ENCODE data around the gene KIF22.
"Not testable (repeated sequence)": the region's sequence is repeated elsewhere in the genome, so short reads cannot be mapped to it uniquely, and the experiment has no call there.

Gene KIF22

DNA sequence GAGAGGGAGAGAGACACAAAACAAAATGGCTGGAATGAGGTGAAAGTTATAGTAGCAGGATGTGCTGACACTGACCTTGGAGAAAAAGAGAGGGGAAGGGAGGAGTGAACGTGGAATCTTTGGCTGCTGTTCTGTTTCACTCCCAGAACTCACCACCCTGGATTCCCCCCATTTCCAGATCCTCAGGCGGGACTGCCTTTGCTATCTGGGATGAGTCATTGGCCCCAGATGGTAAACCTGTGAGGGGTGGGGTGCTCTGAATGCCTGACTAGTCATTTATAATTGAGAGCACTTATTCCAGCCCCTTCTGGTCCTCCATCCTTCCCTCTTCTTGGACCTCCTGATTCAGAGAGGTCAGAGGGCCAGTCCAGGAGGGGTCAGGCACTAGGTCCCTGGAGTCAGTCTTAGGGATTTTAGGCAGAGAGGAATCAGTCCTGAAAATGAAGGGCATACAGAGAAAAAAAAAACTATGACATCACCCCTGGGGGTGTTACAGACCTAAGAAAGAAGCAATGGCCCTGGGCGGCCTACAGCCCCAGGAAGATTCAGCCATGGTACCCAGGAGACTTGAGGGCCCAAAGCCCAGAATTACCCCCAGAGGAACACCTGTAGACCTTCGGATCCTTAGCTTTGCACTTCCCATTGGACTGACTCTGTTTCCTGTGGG lies 14.7 kb upstream of the KIF22 start:
- Histone ChIP-seq H3K9me3 (no peaks in the 10 kb centered on the region), H3K36me3 (no peaks in the 10 kb centered on the region), H3K27me3 (no peaks in the 10 kb centered on the region), H3K4me3 (ENCODE audit: low read depth, low read length) (no peak overlapping the region), H3K4me1 (no peaks in the 10 kb centered on the region)
- TF ChIP-seq, protein P1, sequence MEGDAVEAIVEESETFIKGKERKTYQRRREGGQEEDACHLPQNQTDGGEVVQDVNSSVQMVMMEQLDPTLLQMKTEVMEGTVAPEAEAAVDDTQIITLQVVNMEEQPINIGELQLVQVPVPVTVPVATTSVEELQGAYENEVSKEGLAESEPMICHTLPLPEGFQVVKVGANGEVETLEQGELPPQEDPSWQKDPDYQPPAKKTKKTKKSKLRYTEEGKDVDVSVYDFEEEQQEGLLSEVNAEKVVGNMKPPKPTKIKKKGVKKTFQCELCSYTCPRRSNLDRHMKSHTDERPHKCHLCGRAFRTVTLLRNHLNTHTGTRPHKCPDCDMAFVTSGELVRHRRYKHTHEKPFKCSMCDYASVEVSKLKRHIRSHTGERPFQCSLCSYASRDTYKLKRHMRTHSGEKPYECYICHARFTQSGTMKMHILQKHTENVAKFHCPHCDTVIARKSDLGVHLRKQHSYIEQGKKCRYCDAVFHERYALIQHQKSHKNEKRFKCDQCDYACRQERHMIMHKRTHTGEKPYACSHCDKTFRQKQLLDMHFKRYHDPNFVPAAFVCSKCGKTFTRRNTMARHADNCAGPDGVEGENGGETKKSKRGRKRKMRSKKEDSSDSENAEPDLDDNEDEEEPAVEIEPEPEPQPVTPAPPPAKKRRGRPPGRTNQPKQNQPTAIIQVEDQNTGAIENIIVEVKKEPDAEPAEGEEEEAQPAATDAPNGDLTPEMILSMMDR (IDR thresholded peaks at IDR 0.05; ENCODE audit: low read depth, low read length), result no peak
- peak; percentile 39 for DNase-seq

DNA sequence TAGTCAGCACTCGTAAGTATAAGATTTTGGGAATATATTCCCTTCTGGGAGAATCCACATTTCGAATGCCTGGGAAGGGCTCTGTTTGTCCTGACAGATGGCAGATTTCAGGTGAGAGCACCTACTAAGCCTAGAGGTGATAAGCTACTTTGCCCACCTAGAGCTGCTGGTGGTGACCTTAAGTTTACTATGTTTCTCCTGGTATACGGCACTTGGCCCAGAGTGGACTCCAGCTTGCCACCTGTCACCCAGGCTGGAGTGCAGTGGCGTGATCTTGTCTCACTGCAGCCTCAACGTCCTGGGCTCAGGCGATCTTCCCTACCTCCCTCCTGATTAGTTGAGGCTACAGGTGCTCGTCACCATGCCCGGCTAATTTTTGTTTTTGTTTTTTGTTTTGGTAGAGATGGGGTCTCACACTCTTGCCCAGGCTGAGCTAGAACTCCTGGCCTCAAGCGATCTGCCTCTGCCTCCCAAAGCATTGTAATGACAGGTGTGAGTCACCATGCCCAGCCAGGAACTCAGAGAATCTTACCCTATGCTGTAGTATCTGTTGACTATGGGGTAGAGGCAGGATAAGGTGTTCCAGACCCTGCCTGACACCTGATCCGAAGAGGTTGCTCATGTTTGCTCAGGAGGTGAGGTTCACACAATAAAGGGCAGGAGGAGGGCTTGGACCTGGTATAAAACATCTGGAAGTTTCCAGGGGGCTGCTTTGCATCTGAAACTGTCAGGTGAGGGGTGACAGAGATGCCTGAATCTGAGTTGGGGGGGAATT lies 12.8 kb upstream of the KIF22 start, which contains the start of gene ZG16:
Gene ZG16 (plus strand): TSS at position 681 of the 775 bp plus-strand sequence. CDS start 1,011 bp downstream, outside the sequence.
- no peaks in the 10 kb centered on the region for H3K4me1 ChIP-seq

DNA sequence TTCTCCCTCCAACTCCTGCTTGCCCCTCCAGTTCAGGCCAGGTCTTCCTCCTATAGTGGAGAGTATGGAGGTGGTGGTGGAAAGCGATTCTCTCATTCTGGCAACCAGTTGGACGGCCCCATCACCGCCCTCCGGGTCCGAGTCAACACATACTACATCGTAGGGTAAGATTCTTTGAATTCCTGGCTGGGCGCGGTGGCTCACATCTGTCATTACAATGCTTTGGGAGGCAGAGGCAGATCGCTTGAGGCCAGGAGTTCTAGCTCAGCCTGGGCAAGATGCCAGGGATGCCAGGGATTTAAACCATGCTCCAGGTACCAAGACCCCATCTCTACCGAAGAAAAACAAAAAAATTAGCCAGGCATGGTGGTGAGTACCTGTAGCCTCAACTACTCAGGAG lies 11.1 kb upstream of the KIF22 start:
- no peaks in the 10 kb centered on the region for H3K4me1 ChIP-seq
- no peak overlapping the region for H3K4me3 ChIP-seq (ENCODE audit: low read depth, low read length)
- H3K9me3 ChIP-seq, result no peaks in the 10 kb centered on the region
- H3K27me3 ChIP-seq, result no peaks in the 10 kb centered on the region
- no peak for DNase-seq
- no peaks in the 10 kb centered on the region for H3K36me3 ChIP-seq
- TF ChIP-seq, protein P1 (IDR thresholded peaks at IDR 0.05; ENCODE audit: low read depth, low read length), result no peak

More for the DNA sequence above, 12.8 kb upstream of the KIF22 start, which contains the start of gene ZG16:
- Histone ChIP-seq H3K27me3 (no peaks in the 10 kb centered on the region), H3K36me3 (no peaks in the 10 kb centered on the region), H3K9me3 (no peaks in the 10 kb centered on the region), H3K4me3 (ENCODE audit: low read depth, low read length) (no peak within 1 kb of the TSS)
- DNase-seq, result no peak
- TF ChIP-seq, protein P1 (IDR thresholded peaks at IDR 0.05; ENCODE audit: low read depth, low read length), result no peak

DNA sequence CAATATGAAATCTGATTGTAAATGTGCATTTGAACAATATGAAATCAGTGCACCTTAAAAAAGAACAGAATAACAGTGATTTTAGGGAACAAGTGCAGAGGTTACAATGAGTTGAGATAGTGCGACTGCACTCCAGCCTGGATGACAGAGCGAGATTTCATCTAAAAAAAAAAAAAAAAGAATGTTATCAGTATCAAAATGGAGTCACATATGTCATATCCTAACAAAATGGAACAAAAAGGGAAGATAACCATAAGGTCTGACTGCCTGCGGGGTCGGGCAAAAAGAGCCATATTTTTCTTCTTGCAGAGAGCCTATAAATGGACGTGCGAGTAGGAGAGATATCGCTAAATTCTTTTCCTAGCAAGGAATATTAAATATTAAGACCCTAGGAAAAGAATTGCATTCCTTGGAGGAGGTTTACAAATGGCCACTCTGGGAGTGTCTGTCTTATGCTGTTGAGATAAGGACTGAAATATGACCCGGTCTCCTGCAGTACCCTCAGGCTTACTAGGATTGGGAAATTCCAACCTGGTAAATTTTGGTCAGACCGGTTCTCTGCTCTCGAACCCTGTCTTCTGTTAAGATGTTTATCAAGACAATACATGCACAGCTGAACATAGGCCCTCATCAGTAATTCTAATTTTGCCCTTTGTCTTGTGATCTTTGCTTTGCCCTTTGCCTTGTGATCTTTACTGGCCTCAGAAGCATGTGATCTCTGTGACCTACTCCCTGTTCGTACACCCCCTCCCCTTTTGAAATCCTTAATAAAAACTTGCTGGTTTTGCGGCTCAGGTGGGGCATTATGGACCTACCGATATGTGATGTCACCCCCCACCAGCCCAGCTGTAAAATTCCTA lies 7.2 kb upstream of the KIF22 start:
- not testable (repeated sequence) for H3K9me3 ChIP-seq; H3K4me3 ChIP-seq (ENCODE audit: low read depth, low read length); DNase-seq; H3K27me3 ChIP-seq; H3K36me3 ChIP-seq; H3K4me1 ChIP-seq

GRCh38 chr16:29784157-29784556 lies 6.4 kb upstream of the KIF22 start:
- Histone ChIP-seq H3K4me1 (no peaks in the 10 kb centered on the region), H3K9me3 (no peaks in the 10 kb centered on the region), H3K4me3 (ENCODE audit: low read depth, low read length) (no peak overlapping the region), H3K27me3 (no peaks in the 10 kb centered on the region), H3K36me3 (no peaks in the 10 kb centered on the region)
- TF ChIP-seq, protein P1 (IDR thresholded peaks at IDR 0.05; ENCODE audit: low read depth, low read length), result no peak
- no peak for DNase-seq

- Histone ChIP-seq H3K27me3 (no peaks in the 10 kb centered on the region), H3K36me3 (no peaks in the 10 kb centered on the region), H3K4me1 (no peaks in the 10 kb centered on the region), H3K4me3 (ENCODE audit: low read depth, low read length) (no peak overlapping the region), H3K9me3 (no peaks in the 10 kb centered on the region)
- TF ChIP-seq, protein P1 (IDR thresholded peaks at IDR 0.05; ENCODE audit: low read depth, low read length), result no peak
- DNase-seq, result no peak
These were observed 5.5 kb upstream of the KIF22 start for GRCh38 chr16:29784901-29785500.

DNA sequence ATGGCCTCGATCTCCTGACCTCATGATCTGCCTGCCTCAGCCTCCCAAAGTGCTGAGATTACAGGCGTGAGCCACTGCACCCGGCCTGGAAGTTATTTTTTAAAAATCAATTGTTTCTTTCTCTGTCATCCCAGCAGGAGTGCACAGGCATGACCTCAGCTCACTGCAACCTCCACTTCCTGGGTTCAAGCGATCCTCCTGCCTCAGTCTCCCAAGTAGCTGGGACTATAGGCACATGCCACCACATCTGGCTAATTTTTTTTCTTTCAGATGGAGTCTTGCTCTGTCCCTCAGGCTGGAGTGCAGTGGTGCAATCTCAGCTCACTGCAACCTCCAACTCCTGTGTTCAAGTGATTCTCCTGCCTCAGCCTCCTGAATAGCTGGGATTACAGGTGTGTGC lies 3.4 kb upstream of the KIF22 start:
- not testable (repeated sequence) for H3K9me3 ChIP-seq; H3K27me3 ChIP-seq; H3K4me1 ChIP-seq; H3K36me3 ChIP-seq; H3K4me3 ChIP-seq (ENCODE audit: low read depth, low read length); DNase-seq

Data from BE2C (cell line).